PC-3 (cell line): ENCODE measurements around the gene TRPC3. TPM values are rescaled to one million over a fixed set of nuclear protein-coding genes. Genes with fewer than 3 reads are reported as not detected.

ENCODE experiments used
- ATAC-seq: fragments of 200-7000 bp; cut with Tn5 transposase; 2 replicates; pipeline ENCODE4 v1.9.1; 2020; ENCODE audit warnings: mild to moderate bottlenecking, moderate library complexity
- BruUV-seq: library from RNA; stranded (reverse); fragments of 400-500 nt; replicated peaks from 2 replicates; lab custom pipeline; 2021; lab: Mats Ljungman, UMichigan
- CTCF ChIA-PET: fragments of 300-600 bp; sonication (Branson Sonifier 250); formaldehyde crosslinking; loops from one replicate; lab custom pipeline; 2022; ENCODE audit warnings: antibody characterized with exemption; lab: Charles Lee
- POLR2A ChIA-PET: fragments of 300-600 bp; sonication (Branson Sonifier 250); formaldehyde crosslinking; loops from one replicate; lab custom pipeline; 2022; ENCODE audit warnings: antibody characterized with exemption; ENCODE audit not compliant: unreplicated experiment; lab: Charles Lee
- DNase-seq: peaks from one replicate; pipeline ENCODE4 v3.0.0-alpha.2; 2015
- H2AFZ ChIP-seq: fragments of 300-600 bp; sonication (generic); 2 replicates; pipeline ENCODE4 v1.6.0; 2016; ENCODE audit warnings: antibody characterized with exemption, low read length
- H3F3A ChIP-seq: fragments of 300-600 bp; sonication (generic); one replicate; pipeline ENCODE4 v1.6.0; 2017; ENCODE audit warnings: antibody characterized with exemption, low read length, control low read depth, mild to moderate bottlenecking; ENCODE audit not compliant: unreplicated experiment
- H3K27ac ChIP-seq: fragments of 300-600 bp; sonication (generic); 2 replicates; pipeline ENCODE4 v1.5.1; 2016; ENCODE audit warnings: mild to moderate bottlenecking, low read length
- H3K27me3 ChIP-seq: fragments of 300-600 bp; sonication (generic); 2 replicates; pipeline ENCODE4 v1.6.1; 2016; ENCODE audit warnings: low read length, mixed read lengths
- H3K36me3 ChIP-seq: fragments of 300-600 bp; sonication (generic); 2 replicates; pipeline ENCODE4 v1.6.1; 2016; ENCODE audit warnings: low read depth, mixed run types, low read length, mixed read lengths
- H3K4me1 ChIP-seq: fragments of 300-600 bp; sonication (generic); 2 replicates; pipeline ENCODE4 v1.5.1; 2016; ENCODE audit warnings: low read length; ENCODE audit not compliant: insufficient read depth
- H3K4me2 ChIP-seq: fragments of 300-600 bp; sonication (generic); 2 replicates; pipeline ENCODE4 v1.6.0; 2016; ENCODE audit warnings: low read length
- H3K4me3 ChIP-seq: fragments of 300-600 bp; sonication (generic); 2 replicates; pipeline ENCODE4 v1.5.1; 2016; ENCODE audit warnings: mild to moderate bottlenecking, low read length, mixed read lengths
- H3K79me2 ChIP-seq: fragments of 300-600 bp; sonication (generic); 2 replicates; pipeline ENCODE4 v1.6.1; 2017; ENCODE audit warnings: low read length, mixed read lengths
- H3K9ac ChIP-seq: fragments of 300-600 bp; sonication (generic); 2 replicates; pipeline ENCODE4 v1.6.0; 2016; ENCODE audit warnings: mild to moderate bottlenecking, low read length
- H3K9me2 ChIP-seq: fragments of 300-600 bp; sonication (generic); replicated peaks from 2 replicates; pipeline ENCODE4 v1.6.1; 2016; ENCODE audit warnings: mixed run types, low read length, mixed read lengths
- H3K9me3 ChIP-seq: fragments of 300-600 bp; sonication (generic); 2 replicates; pipeline ENCODE4 v1.6.1; 2016; ENCODE audit warnings: low read length, mixed read lengths
- H4K20me1 ChIP-seq: fragments of 300-600 bp; sonication (generic); 2 replicates; pipeline ENCODE4 v1.6.1; 2016; ENCODE audit warnings: low read length, mixed read lengths
- EZH2 ChIP-seq: fragments of 300-600 bp; sonication (generic); IDR thresholded peaks from one replicate; pipeline ENCODE4 v1.6.1; 2017; ENCODE audit warnings: antibody characterized with exemption, mild to moderate bottlenecking, low read length; ENCODE audit not compliant: unreplicated experiment
- EZH2phosphoT487 ChIP-seq: fragments of 300-600 bp; sonication (generic); IDR thresholded peaks from 2 replicates; pipeline ENCODE4 v1.6.1; 2018; ENCODE audit warnings: mild to moderate bottlenecking, antibody characterized with exemption, low read length, borderline replicate concordance
- intact Hi-C: fragments of 100-400 bp; cut with micrococcal nuclease; formaldehyde crosslinking; loops from 2 replicates; pipeline ENCODE4 v1.9.0; 2023
- total RNA-seq: library from RNA; depleted of rRNA; stranded (reverse); fragments of >200 nt; gene quantifications from 2 replicates; pipeline ENCODE4 v1.2.3, GENCODE V29; 2014
- TF ChIP-seq, protein P1 (sequence below): fragments of 300-600 bp; sonication (generic); conservative IDR thresholded peaks from 2 replicates; pipeline ENCODE4 v1.5.1; 2017; ENCODE audit warnings: antibody characterized with exemption, low read depth, mild to moderate bottlenecking, low read length

TRPC3 gene
- total RNA-seq, 1 experiment from 2014 or later = not detected

DNA sequence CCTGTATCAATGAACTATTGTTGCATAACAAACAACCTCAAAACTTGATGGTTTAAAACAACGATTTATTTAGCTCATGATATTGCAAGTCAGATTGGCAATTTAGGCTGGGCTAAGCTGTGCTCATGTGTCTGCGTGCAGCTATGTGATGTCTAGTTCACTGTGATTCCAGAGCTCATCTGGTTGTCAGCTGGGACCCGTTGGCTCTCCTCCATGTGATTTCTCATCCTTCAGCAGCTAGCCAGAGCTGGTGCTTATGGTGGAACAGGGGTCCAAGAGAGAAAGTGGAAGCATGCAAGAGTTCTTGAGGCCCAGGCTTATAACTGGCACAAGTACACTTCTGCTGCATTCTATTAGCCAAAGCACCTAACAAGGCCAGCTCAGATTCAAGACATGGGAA, 28.8 kb upstream of the TRPC3 start:
- DNase-seq (no peak), ATAC-seq (no peak)
- TF ChIP-seq EZH2phosphoT487 = no peak
- TF ChIP-seq, protein P1, sequence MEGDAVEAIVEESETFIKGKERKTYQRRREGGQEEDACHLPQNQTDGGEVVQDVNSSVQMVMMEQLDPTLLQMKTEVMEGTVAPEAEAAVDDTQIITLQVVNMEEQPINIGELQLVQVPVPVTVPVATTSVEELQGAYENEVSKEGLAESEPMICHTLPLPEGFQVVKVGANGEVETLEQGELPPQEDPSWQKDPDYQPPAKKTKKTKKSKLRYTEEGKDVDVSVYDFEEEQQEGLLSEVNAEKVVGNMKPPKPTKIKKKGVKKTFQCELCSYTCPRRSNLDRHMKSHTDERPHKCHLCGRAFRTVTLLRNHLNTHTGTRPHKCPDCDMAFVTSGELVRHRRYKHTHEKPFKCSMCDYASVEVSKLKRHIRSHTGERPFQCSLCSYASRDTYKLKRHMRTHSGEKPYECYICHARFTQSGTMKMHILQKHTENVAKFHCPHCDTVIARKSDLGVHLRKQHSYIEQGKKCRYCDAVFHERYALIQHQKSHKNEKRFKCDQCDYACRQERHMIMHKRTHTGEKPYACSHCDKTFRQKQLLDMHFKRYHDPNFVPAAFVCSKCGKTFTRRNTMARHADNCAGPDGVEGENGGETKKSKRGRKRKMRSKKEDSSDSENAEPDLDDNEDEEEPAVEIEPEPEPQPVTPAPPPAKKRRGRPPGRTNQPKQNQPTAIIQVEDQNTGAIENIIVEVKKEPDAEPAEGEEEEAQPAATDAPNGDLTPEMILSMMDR = no peak
- no peak for TF ChIP-seq EZH2
- no peaks in the 10 kb centered on the region for H3F3A ChIP-seq
- no peaks in the 10 kb centered on the region for H4K20me1 ChIP-seq
- no peaks in the 10 kb centered on the region for H3K36me3 ChIP-seq
- H3K27ac ChIP-seq = no peak overlapping the region
- no peaks in the 10 kb centered on the region for H3K9me2 ChIP-seq
- CTCF ChIA-PET = no interaction called here
- H2AFZ ChIP-seq = no peak overlapping the region
- POLR2A ChIA-PET = no interaction called here
- peaks cover 22% of the 10 kb centered on the region; the same call in 1 of the 2 replicates for H3K27me3 ChIP-seq
- BruUV-seq = no TSS peak
- H3K9me3 ChIP-seq = no peaks in the 10 kb centered on the region
- no peaks in the 10 kb centered on the region for H3K79me2 ChIP-seq
- no peak overlapping the region for H3K9ac ChIP-seq
- intact Hi-C loops = no loop called here
- no peak overlapping the region for H3K4me2 ChIP-seq
- H3K4me3 ChIP-seq = no peak overlapping the region
- H3K4me1 ChIP-seq = no peaks in the 10 kb centered on the region

DNA sequence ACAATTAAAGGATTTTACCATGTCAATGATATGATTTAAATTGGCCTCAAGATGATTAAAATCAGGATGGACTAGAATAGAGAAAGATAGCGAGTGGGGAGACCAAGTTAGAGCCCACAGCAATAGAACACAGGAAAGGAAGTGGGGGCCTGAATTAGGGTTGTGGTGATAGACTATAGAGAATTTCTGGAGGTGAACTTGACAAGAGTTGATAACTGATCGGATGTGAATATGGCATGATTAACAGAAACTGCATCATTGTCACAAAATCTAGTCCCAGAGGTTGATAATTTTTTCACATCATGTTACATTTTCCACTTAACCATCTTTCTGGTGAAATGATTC, 26.3 kb upstream of the TRPC3 start:
- no TSS peak for BruUV-seq
- Histone ChIP-seq H2AFZ (no peak overlapping the region), H3K9me3 (no peaks in the 10 kb centered on the region), H3F3A (no peaks in the 10 kb centered on the region), H3K4me1 (no peaks in the 10 kb centered on the region), H3K4me2 (no peak overlapping the region), H3K27me3 (peaks cover 19% of the 10 kb centered on the region; the same call in 1 of the 2 replicates), H3K79me2 (no peaks in the 10 kb centered on the region), H3K4me3 (no peak overlapping the region), H4K20me1 (no peaks in the 10 kb centered on the region), H3K9me2 (no peaks in the 10 kb centered on the region), H3K9ac (no peak overlapping the region), H3K36me3 (no peaks in the 10 kb centered on the region), H3K27ac (no peak overlapping the region)
- TF ChIP-seq EZH2phosphoT487 (no peak), EZH2 (no peak)
- TF ChIP-seq, protein P1 = no peak
- no peak for ATAC-seq
- ChIA-PET CTCF (interaction anchor here (0.7 kb wide), 1 partner anchor 581 kb away, joined by 6 read pairs; no protein-coding TSS in a partner anchor), POLR2A (no interaction called here)
- DNase-seq = no peak
- intact Hi-C loops = no loop called here

DNA sequence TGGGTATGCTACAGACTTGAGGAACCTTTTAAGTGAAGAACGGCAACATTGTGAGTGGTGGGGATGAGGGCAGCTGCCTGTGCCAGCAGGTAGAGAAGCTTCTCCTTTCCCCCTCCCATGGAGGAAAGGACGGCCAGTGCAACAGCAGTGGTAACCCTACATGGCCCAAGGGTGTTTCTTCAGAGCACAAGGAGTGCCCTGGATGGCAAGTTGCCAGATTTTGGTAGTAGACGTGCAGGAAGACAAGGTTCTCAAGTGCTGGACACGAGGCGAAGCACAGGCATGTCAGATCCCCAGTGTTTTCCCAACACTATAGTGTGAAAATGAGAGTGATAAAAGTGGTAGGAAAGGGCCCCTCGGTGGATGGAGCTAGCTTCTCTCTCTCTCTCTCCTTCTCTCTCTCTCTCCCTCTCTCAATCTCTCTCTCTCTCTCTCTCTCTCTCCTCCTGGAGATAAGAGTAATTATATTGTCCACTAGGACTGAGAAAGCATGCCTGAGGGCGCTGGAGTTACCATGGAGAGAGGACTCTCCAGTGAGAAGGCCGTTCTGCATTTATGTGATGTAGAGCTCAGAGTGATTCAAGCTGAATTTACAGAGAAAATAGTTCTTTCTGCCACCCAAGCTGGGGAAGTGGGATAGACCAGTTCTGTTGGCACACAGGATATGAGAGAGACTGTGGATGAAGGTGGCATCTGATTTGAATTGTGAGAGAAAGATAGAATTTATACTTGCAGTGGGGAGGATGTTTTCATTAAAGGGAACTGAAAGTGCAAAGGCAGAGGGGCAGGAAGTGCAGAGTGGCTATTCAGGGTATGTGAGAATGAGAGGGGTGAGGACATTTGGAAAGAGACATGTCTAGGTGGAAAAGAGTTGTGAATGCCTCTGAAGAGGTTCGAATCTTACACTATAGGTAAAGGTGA, 25.7 kb upstream of the TRPC3 start:
- ATAC-seq = no peak
- ChIA-PET CTCF (interaction anchor here (0.7 kb wide), 1 partner anchor 581 kb away, joined by 6 read pairs; no protein-coding TSS in a partner anchor), POLR2A (no interaction called here)
- Histone ChIP-seq H3K79me2 (no peaks in the 10 kb centered on the region), H4K20me1 (no peaks in the 10 kb centered on the region), H2AFZ (no peak overlapping the region), H3K4me2 (no peak overlapping the region), H3K4me3 (no peak overlapping the region), H3K9ac (no peak overlapping the region), H3K27me3 (peaks cover 16% of the 10 kb centered on the region; the same call in 1 of the 2 replicates), H3K9me2 (no peaks in the 10 kb centered on the region), H3K27ac (no peak overlapping the region), H3F3A (no peaks in the 10 kb centered on the region), H3K36me3 (no peaks in the 10 kb centered on the region), H3K4me1 (no peaks in the 10 kb centered on the region), H3K9me3 (no peaks in the 10 kb centered on the region)
- no peak for DNase-seq
- intact Hi-C loops = no loop called here
- TF ChIP-seq, protein P1 = no peak
- no peak for TF ChIP-seq EZH2phosphoT487
- no peak for TF ChIP-seq EZH2
- no TSS peak for BruUV-seq
